Embryonic facial prominence (tissue), 1 donor: ENCODE measurements around the gene ZNF362.

Experiments used
- DNase-seq: peaks from one replicate; pipeline ENCODE4 v3.0.0-alpha.2; 2016; ENCODE audit errors: extremely low spot score

The ZNF362 gene

GRCh38 chr1:33327587-33328325 is 71.5 kb downstream of the ZNF362 start:
- no peak for DNase-seq

GRCh38 chr1:33328817-33329216 is 72.5 kb downstream of the ZNF362 start:
- DNase-seq: no peak

- DNase-seq: no peak
These were observed 73.5 kb downstream of the ZNF362 start for GRCh38 chr1:33329600-33330305.

- no peak for DNase-seq
These were observed 74.1 kb downstream of the ZNF362 start for GRCh38 chr1:33330361-33330890.

GRCh38 chr1:33330906-33331305 is 74.6 kb downstream of the ZNF362 start:
- DNase-seq: no peak

- no peak for DNase-seq
These were observed 75.4 kb downstream of the ZNF362 start for GRCh38 chr1:33331444-33332356.

- DNase-seq: no peak
These were observed 76.1 kb downstream of the ZNF362 start for GRCh38 chr1:33332357-33332789.

- DNase-seq: no peak
These were observed 76.6 kb downstream of the ZNF362 start for GRCh38 chr1:33332881-33333280.

- no peak for DNase-seq
These were observed 77.8 kb downstream of the ZNF362 start for GRCh38 chr1:33334081-33334552.

GRCh38 chr1:33335020-33335419 is 78.7 kb downstream of the ZNF362 start:
- DNase-seq: no peak

- DNase-seq: no peak
These were observed 80.3 kb downstream of the ZNF362 start for GRCh38 chr1:33336580-33336979.

- DNase-seq: no peak
These were observed 81.1 kb downstream of the ZNF362 start for GRCh38 chr1:33337441-33337840.

GRCh38 chr1:33338048-33338439 is 81.8 kb downstream of the ZNF362 start:
- DNase-seq: no peak

- DNase-seq: no peak
These were observed 82.3 kb downstream of the ZNF362 start for GRCh38 chr1:33338440-33339211.

GRCh38 chr1:33339413-33339812 is 83.1 kb downstream of the ZNF362 start:
- no peak for DNase-seq

- no peak for DNase-seq
These were observed 84.9 kb downstream of the ZNF362 start for GRCh38 chr1:33341190-33341589.

- DNase-seq: no peak
These were observed 85.9 kb downstream of the ZNF362 start for GRCh38 chr1:33342041-33342723.

- no peak for DNase-seq
These were observed 87.2 kb downstream of the ZNF362 start for GRCh38 chr1:33343539-33343938.

GRCh38 chr1:33344896-33345560 is 88.7 kb downstream of the ZNF362 start:
- DNase-seq: no peak

GRCh38 chr1:33346533-33346926 is 90.2 kb downstream of the ZNF362 start:
- DNase-seq: no peak
